Activated CD8-positive, alpha-beta memory T cell treated with anti-CD3 and anti-CD28 coated beads, Interleukin-2, amount 50 U/mL, for 1 hour (primary cell): ENCODE measurements around the gene IL31.

Source experiments
- DNase-seq: peaks from one replicate; pipeline ENCODE4 v3.0.0-alpha.2; 2020; ENCODE audit errors: extremely low read depth

Gene IL31

DNA sequence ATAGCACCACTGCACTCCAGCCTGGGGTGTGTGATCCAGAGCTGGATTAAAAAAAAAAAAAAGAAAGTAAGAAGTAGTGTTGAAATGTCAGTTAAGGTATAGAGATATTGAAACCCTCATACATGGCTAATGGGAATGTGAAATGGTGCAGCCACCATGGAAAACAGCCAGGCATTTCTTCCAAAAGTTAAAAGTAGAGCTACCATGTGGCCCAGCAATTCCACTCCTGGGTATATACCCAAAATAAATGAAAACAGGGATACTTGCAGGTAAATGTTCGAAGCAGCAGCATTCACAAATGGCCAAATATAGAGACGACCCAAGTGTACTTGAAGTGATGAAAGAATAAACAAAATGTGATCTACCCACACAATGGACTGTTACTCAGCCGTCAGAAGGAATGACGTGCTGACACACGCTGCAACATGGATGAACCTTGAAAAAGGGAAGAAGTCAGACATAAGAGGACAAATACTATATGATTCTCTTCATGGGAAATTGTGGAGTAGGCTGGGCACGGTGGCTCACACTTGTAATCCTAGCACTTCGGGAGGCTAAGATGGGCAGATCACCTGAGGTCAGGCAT is 15.2 kb downstream of the IL31 start:
- DNase-seq: no peak

- no peak for DNase-seq
Observed at GRCh38 chr12:122155705-122156104, 18.3 kb downstream of the IL31 start.

DNA sequence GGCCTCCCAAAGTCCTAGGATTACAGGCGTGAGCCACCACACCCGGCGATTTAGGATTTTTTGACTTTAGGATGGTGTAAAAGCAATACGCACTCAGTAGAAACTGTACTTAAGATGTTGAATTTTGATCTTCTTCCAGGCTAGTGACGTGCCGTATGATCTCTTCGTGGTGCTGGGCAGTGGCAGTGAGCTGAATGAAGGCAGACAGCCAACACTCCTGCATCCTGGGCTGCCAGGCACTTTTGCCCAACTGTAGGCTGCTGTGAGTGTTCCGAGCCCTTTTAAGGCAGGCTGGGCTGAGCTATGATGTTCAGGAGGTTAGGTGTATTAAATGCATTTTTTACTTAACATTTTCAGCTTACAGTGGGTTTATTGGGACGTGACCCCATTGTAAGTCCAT is 21.3 kb downstream of the IL31 start:
- no peak for DNase-seq

GRCh38 chr12:122150127-122150681 is 23.8 kb downstream of the IL31 start:
- no peak for DNase-seq

DNA sequence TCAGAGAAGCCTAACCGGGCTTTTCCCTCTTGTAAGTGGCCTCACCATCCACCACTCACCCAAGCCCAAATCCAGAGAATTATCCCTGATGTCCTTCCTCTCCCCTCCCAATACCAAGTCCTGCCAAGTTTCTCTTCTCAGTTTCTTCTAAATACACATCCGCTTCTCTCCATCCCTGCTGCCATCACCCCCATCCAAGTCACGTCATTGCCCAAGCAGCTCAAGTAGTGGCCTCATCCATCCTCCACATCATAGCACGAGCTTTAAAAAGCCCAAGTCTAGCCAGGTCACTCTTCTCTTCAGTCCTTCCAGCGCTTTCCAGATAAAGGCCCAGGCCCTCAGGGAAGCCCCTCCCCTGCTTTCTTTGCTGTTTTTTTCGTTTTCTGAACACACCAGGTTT is 25.4 kb downstream of the IL31 start:
- no peak for DNase-seq

DNA sequence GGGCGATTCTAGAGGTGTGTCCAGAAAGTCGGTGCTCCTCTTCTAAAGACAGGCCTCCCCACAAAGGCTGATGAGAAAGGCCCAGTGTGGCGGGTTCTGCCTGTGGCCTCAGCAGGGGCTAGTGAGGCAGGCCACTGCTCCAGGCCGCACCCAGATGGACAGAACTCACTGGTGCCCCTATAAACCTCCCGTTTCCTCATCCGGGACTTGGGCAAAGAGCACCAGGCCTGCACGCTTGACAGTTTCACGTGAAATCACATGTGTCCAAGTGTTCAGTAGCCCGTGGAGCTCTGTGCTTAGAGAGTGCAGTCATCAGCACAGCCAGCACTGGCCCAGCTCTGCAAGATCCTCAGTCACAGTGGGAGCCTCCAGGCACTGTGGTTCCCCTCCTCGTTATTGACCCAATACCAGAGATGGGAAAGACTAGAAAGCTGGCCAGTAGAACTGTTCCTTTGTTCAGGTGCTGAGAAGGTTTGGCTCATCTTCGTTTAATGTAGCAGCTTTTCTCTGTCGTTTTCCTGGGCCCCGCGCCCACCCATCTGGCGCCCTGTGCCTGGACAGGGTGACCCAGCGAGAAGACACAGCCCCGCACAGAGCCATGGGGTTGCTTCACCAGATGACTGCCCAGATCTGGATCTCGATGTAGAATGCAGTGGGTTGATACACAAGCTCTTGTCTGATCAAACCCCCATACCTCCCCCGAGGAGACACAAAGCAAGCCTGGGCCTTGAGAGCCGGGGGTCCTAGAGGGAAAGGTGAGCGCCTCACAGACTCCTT is 26.3 kb downstream of the IL31 start:
- no peak for DNase-seq

DNA sequence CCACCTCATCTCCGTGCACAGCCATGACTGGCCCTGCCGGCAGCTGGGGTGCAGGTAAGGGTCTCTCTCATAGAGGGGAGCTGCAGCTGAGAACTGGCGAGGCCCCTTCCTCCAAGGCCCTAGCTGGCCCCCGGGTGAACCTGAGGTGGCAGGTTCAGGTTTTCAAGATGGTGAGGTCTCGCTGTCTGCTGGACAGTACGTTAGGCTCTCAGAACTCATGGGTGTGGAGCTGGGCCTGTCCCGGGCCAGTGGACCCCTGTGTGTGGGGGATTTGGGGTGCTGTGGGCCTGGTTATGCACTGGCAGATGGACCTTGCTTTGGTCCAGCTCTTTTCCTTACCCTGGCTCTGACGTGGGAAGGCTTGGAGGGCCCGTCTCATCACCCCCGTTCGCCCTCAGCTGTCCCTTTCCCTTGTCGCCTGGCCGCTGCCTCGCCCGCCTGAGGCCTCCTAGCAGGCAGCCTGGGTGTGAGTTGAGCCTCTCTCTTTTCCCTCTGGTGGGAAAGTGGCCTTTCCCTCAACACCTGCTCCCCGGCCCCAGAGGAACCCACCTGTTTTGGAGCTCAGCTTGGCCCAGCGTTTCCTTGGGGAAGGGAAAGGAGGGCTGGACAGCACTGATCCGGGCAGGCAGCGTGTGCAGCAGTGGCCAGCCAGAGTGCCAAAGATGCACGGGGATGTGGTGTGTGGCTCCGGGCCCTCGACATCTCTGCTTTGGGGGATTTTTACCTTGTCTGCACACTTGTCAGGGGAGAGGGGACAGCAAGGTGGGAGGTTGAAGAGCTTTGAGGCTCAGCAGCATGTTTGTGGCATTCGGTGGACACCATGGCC is 28.3 kb downstream of the IL31 start:
- DNase-seq: no peak

GRCh38 chr12:122144885-122145284 is 29.1 kb downstream of the IL31 start:
- DNase-seq: no peak

GRCh38 chr12:122142857-122143256 is 31.2 kb downstream of the IL31 start:
- no peak for DNase-seq

- DNase-seq: no peak
Observed at GRCh38 chr12:122141911-122142725, 31.9 kb downstream of the IL31 start.

- DNase-seq: no peak
Observed at GRCh38 chr12:122140467-122141257, 33.4 kb downstream of the IL31 start.

- no peak for DNase-seq
Observed at GRCh38 chr12:122139941-122140340, 34.1 kb downstream of the IL31 start.

DNA sequence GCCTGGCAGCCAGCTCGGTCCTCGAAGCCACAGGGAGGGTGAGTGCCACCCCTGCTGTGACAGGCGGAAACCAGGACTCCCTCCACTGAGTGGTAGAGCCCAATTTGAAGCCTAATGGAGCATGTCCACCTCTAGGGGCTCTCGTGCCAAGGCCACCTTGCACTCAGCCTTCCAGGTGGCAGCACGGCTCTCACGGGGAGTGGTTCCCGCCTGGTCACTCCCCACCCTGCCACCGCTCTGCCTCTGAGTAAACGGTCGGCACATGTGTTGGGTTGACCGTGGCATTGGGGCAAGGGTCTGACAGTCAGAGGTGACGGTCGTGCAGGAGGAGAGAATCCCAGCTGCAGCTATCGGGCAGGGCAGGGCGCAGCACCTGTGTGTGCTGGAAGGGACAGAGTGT is 34.8 kb downstream of the IL31 start:
- DNase-seq: no peak

DNA sequence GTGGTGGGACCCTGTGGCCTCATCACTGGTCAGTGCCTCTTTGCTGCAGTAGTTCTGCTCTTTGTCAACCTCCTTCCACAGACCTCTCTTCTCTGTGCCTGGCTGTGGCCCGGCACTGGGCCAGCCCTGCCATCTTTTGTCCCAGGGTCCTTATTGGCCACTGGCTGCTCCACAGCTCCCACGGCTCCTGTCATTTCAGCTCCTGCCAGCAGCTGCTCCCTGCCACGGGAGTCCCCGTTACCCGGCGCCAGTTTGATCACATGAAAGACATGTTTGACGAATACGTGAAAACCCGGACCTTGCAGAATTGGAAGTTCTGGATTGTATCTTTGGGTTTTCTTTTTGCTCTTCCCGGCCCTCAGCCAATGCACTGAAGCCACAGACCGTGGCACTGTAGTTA is 35.4 kb downstream of the IL31 start:
- DNase-seq: no peak

- no peak for DNase-seq
Observed at GRCh38 chr12:122138181-122138580, 35.8 kb downstream of the IL31 start.

DNA sequence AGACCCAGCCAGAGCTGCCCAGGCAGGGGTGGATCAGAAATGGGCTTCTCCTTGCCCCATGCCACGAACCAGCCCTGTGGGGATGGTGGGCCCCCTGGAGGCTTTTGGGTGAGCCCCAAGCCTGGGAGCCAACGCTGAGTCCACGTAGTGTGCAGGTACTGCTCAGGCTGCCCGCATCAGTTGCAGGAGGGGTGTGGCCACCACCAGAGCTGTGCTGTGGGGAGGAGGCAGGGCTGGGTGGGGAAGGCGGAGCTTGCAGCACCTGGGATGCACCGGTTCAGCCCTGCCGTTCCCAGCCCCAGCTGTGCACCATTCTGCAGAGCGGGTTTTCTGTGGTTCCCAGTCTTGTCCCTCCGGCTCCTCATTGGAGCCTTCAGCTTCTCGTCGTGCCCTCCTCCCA is 36.3 kb downstream of the IL31 start:
- DNase-seq: no peak

DNA sequence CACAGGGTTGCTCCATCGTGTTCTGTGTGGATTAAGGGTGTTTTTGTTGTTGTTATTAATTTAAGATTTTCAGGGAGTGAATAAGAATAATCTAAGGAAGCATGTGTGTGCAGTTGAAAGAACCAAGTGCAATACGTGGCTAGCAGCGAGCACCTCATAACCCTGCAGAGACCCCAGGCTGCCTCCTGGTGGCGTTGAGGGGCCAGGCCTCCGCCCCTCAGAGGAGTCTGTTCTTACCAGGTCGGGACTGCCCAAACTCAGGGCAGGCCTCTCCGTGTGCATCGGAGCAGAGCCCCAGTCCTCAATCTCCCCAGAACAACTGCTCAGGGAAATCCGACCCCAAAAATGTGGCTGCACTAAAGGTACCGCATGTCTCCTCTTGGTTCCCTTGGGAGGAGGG is 36.8 kb downstream of the IL31 start:
- DNase-seq: no peak

DNA sequence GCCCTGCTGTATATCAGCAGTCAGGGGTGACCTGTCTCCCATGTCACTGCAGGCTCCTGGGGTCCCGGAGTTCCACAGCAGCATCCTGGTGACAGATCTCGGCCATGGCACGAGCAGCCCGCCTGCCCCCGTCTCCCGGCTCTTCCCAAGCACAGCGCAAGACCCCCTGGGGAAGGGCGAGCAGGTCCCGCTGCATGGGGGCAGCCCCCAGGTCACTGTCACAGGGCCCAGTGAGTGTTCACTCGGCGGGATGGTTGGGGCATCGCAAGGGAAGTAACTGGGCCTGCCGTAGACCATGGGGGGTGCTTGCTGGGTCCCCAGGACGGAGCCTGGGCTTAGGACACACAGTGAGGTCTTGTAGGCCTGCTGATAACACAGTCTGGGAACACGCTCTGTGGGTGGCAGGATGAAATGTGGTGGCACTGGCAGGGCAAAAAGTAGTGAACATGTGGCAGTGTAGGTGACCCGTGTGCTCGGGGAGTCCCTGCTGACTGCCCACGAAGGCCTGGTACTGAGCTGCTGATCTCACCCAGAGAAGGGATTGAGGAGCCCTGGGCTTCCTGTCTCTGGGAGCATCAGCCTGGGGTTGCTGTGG is 38.5 kb downstream of the IL31 start:
- no peak for DNase-seq

DNA sequence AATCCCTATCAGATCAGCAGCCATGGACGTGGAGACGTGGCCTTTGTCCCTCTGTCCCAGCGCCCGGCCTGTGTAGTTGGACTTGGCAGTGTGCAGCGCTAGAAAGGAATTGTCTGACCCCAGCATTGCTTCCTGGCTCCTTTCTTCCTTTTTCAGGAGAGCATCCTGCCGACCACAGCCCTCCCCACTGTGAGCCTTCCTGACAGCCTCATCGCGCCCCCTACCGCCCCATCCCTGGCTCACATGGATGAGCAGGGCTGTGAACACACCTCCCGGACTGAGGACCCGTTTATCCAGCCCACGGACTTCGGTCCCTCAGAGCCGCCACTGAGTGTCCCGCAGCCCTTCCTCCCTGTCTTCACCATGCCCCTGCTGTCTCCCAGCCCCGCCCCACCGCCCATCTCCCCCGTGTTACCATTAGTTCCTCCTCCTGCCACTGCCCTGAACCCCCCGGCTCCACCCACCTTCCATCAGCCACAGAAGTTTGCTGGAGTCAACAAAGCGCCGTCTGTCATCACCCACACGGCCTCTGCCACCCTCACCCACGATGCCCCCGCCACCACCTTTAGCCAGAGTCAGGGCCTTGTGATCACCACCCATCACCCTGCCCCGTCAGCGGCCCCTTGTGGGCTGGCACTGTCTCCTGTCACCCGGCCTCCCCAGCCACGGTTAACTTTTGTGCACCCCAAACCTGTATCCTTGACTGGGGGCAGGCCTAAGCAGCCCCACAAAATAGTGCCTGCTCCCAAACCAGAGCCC is 40.6 kb downstream of the IL31 start:
- DNase-seq: no peak

- DNase-seq: no peak
Observed at GRCh38 chr12:122130150-122130549, 43.9 kb downstream of the IL31 start.
